Measurements from ENCODE around the gene CEP78. TPM values are rescaled to one million over a fixed set of nuclear protein-coding genes. Genes with fewer than 3 reads are reported as not detected.
"Not testable (repeated sequence)": the region's sequence is repeated elsewhere in the genome, so short reads cannot be mapped to it uniquely, and the experiment has no call there.

Gene CEP78, protein sequence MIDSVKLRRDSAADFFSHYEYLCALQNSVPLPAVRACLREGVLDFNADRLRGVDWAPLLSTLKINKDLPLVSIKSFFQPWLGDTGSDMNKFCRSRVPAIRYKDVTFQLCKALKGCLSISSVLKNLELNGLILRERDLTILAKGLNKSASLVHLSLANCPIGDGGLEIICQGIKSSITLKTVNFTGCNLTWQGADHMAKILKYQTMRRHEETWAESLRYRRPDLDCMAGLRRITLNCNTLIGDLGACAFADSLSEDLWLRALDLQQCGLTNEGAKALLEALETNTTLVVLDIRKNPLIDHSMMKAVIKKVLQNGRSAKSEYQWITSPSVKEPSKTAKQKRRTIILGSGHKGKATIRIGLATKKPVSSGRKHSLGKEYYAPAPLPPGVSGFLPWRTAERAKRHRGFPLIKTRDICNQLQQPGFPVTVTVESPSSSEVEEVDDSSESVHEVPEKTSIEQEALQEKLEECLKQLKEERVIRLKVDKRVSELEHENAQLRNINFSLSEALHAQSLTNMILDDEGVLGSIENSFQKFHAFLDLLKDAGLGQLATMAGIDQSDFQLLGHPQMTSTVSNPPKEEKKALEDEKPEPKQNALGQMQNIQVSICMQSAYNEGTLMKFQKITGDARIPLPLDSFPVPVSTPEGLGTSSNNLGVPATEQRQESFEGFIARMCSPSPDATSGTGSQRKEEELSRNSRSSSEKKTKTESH
- total RNA-seq = 33.2 and 35.6 TPM in 2 replicates

GRCh38 chr9:78235762-78236550 lies at the start of gene CEP78:
TSS of gene CEP78 (plus strand) at chr9:78236075. CDS start at chr9:78236351, 276 bp downstream.
- intact Hi-C loops (cut with micrococcal nuclease) = loop anchor here (1.0 to 10.0 kb wide), 7 partner anchors 35 to 1336 kb away; partner anchors contain the start of genes PSAT1, TLE4 and VPS13A

GRCh38 chr9:78187763-78188484 lies 48.0 kb upstream of the CEP78 start:
- intact Hi-C loops (cut with micrococcal nuclease) = no loop called here

- intact Hi-C loops (cut with micrococcal nuclease) = no loop called here
Measured at GRCh38 chr9:78188594-78188993, 47.3 kb upstream of the CEP78 start.

GRCh38 chr9:78189001-78189400 lies 46.9 kb upstream of the CEP78 start:
- intact Hi-C loops (cut with micrococcal nuclease) = no loop called here

DNA sequence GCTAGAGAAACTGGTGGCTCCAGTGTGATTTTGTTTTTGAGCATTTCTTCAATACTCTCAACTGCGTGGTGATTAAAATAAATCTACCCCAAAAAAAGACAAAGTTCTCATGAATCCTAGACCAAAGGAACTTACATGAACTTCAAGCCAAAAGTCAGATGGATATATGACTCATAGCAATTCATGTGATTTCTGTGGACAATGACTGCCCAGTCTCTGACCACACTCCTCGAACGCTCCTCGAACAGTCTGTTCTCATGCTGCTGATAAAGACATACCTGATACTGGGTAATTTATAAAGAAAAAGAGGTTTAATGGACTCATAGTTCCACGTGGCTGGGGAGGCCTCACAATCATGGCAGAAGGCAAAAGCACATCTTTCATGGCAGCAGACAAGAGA lies 46.4 kb upstream of the CEP78 start:
- intact Hi-C loops (cut with micrococcal nuclease) = no loop called here

DNA sequence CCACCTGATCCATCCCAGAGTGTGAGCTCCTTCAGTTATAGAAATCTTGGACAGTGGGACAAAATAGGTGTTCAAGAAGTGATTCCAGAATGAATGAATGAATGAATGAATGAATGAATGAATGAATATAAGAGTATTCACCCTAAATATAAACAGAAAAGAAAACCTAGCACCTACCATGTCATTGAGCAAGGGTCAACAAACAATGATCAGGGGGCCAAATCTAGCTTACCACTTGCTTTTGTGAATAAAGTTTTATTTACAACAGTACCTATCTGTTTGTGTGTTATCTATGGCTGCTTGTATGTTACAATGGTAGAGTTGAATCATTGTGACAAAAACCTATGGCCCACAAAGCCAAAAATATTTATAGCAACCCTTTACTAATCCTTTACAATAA lies 43.9 kb upstream of the CEP78 start:
- intact Hi-C loops (cut with micrococcal nuclease) = no loop called here

- intact Hi-C loops (cut with micrococcal nuclease) = no loop called here
Measured at GRCh38 chr9:78196258-78196657, 39.6 kb upstream of the CEP78 start.

DNA sequence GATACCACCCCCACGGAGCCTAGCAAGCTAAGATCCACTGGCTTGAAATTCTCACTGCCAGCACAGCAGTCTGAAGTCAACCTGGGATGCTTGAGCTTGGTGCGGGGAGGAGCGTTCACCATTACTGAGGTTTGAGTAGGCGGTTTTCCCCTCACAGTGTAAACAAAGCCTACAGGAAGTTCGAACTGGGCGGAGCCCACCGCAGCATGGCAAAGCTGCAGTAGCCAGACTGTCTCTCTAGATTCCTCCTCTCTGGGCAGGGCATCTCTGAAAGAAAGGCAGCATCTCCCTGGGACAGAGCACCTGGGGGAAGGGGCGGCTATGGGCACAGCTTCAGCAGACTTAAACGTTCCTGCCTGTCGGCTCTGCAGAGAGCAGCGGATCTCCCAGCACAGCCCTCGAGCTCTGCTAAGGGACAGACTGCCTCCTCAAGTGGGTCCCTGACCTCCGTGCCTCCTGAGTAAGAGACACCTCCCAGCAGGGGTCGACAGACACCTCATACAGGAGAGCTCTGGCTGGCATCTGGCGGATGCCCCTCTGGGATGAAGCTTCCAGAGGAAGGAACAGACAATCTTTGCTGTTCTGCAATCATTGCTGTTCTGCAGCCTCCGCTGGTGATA lies 34.6 kb upstream of the CEP78 start:
- intact Hi-C loops (cut with micrococcal nuclease) = loop anchor here (1.0 kb wide), 2 partner anchors 9 to 35 kb away; partner anchors contain the start of gene CEP78

DNA sequence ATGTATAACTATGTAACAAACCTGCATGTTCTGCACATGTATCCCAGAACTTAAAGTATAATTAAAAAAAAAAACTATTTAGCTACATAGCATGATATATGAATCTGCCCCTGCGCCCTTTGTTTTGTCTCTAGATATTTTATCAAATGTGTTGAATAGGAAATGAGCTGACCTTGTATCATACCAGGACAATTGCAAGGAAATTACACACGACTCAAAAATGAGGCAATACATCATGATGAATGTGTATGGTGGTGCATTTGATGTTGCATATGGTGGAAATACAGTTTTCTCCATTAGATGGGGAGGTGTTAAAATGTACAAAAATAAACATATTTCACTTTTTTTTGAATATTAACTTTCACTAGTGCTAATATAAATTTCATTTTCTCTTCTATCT lies 28.6 kb upstream of the CEP78 start:
- intact Hi-C loops (cut with micrococcal nuclease) = no loop called here

- intact Hi-C loops (cut with micrococcal nuclease) = no loop called here
Measured at GRCh38 chr9:78207901-78208300, 28.0 kb upstream of the CEP78 start.

DNA sequence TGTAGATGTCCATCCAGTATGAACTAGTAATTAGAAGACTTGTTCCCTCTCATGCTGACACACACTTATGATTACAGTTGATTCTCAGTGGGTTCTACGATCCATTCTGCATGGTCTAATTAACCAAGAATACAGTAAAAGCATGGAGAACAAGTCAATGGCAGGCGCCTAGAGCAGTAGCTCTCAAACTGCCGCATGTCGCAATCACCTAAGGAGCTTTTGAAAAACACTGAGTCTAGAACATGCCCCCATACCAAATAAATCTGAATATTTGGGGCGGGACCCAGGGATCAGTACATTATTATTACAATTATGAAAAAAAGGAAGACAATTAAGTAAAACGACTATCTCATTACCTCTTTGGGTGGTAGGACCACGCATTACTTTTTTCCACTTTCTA lies 26.7 kb upstream of the CEP78 start:
- intact Hi-C loops (cut with micrococcal nuclease) = no loop called here

DNA sequence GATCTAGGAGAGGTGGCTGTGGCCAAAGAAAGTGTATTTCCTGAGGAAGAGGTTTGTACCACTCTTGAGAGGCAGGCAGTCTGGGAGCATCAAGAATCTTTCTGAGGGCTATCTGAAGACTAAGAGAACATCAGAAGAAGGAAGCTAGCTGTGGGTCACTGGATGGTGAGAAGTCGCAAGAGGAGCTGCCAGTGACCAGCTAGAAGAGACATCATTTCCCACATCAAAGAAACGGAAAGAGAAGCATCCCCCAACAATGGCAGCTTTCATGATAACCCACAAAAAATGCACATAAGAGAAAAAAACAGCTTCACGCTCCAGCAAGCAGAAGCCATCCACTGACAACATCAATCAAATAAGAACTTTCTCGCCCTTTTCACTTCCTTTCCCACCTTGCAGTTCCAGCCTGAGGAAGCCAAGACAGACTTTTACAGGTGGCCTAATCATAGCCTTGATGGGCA lies 25.0 kb upstream of the CEP78 start:
- intact Hi-C loops (cut with micrococcal nuclease) = loop anchor here (1.0 to 5.0 kb wide), 2 partner anchors 10 to 79 kb away; no protein-coding TSS in a partner anchor

GRCh38 chr9:78212868-78213267 lies 23.0 kb upstream of the CEP78 start:
- intact Hi-C loops (cut with micrococcal nuclease) = loop anchor here (1.0 to 5.0 kb wide), 3 partner anchors 81 to 236 kb away; no protein-coding TSS in a partner anchor

- intact Hi-C loops (cut with micrococcal nuclease) = loop anchor here (1.0 to 5.0 kb wide), 3 partner anchors 81 to 236 kb away; no protein-coding TSS in a partner anchor
Measured at GRCh38 chr9:78213712-78214111, 22.2 kb upstream of the CEP78 start.

GRCh38 chr9:78214492-78214891 lies 21.4 kb upstream of the CEP78 start:
- intact Hi-C loops (cut with micrococcal nuclease) = loop anchor here (5.0 kb wide), 1 partner anchor 82 kb away; no protein-coding TSS in a partner anchor

- intact Hi-C loops (cut with micrococcal nuclease) = no loop called here
Measured at GRCh38 chr9:78215706-78216105, 20.2 kb upstream of the CEP78 start.

GRCh38 chr9:78218890-78219289 lies 17.0 kb upstream of the CEP78 start:
- intact Hi-C loops (cut with micrococcal nuclease) = no loop called here

- intact Hi-C loops (cut with micrococcal nuclease) = no loop called here
Measured at GRCh38 chr9:78221425-78221824, 14.4 kb upstream of the CEP78 start.

DNA sequence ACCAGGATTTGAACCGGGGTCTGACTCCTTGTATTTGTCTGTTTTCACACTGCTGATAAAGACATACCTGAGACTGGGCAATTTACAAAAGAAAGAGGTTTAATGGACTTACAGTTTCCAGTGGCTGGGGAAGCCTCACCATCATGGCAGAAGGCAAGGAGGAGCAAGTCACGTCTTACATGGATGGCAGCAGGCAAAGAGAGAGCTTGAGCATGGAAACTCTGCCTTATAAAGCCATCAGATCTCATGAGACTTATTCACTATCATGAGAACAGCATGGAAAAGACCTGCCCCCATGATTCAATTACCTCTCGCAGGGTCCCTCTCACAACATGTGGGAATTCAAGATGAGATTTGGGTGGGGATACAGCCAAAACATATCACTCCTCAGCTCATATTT lies 14.0 kb upstream of the CEP78 start:
- intact Hi-C loops (cut with micrococcal nuclease) = not testable (repeated sequence)

GRCh38 chr9:78230761-78231160 lies 5.1 kb upstream of the CEP78 start:
- intact Hi-C loops (cut with micrococcal nuclease) = loop anchor here (10.0 kb wide), 1 partner anchor 756 kb away; no protein-coding TSS in a partner anchor
